GM21381 (cell line): ENCODE measurements around the gene SLC25A17.
"Not testable (repeated sequence)": the region's sequence is repeated elsewhere in the genome, so short reads cannot be mapped to it uniquely, and the experiment has no call there.

Experiments used
- ATAC-seq: cut with Tn5 transposase; IDR thresholded peaks from one replicate; pipeline ENCODE4 v1.9.1; 2021; ENCODE audit warnings: mild to moderate bottlenecking, moderate library complexity; ENCODE audit not compliant: unreplicated experiment

Gene SLC25A17

GRCh38 chr22:40819599-40820140 lies 524 bp upstream of the SLC25A17 start:
- no peak for ATAC-seq

- no peak for ATAC-seq
Observed at GRCh38 chr22:40818192-40818746, 877 bp downstream of the SLC25A17 start.

- ATAC-seq = no peak
Observed at GRCh38 chr22:40817737-40818136, 1.4 kb downstream of the SLC25A17 start.

GRCh38 chr22:40813912-40814315 lies 5.2 kb downstream of the SLC25A17 start:
- ATAC-seq = no peak

- no peak for ATAC-seq
Observed at GRCh38 chr22:40808018-40808841, 10.9 kb downstream of the SLC25A17 start.

GRCh38 chr22:40806711-40807110 lies 12.4 kb downstream of the SLC25A17 start:
- no peak for ATAC-seq

- ATAC-seq = no peak
Observed at GRCh38 chr22:40805699-40806203, 13.4 kb downstream of the SLC25A17 start.

GRCh38 chr22:40805239-40805638 lies 13.9 kb downstream of the SLC25A17 start:
- no peak for ATAC-seq

GRCh38 chr22:40803321-40803720 lies 15.8 kb downstream of the SLC25A17 start:
- ATAC-seq = no peak

GRCh38 chr22:40799008-40799407 lies 20.1 kb downstream of the SLC25A17 start:
- no peak for ATAC-seq

- ATAC-seq = no peak
Observed at GRCh38 chr22:40797427-40797826, 21.7 kb downstream of the SLC25A17 start.

- ATAC-seq = no peak
Observed at GRCh38 chr22:40792451-40792850, 26.7 kb downstream of the SLC25A17 start.

- no peak for ATAC-seq
Observed at GRCh38 chr22:40791241-40791640, 27.9 kb downstream of the SLC25A17 start.

- ATAC-seq = no peak
Observed at GRCh38 chr22:40789131-40789530, 30.0 kb downstream of the SLC25A17 start.

- no peak for ATAC-seq
Observed at GRCh38 chr22:40782521-40782920, 36.6 kb downstream of the SLC25A17 start.

- not testable (repeated sequence) for ATAC-seq
Observed at GRCh38 chr22:40781749-40782148, 37.4 kb downstream of the SLC25A17 start.

GRCh38 chr22:40769761-40770160 lies 49.4 kb downstream of the SLC25A17 start:
- no peak for ATAC-seq

GRCh38 chr22:40768206-40768605 lies 50.9 kb downstream of the SLC25A17 start:
- no peak for ATAC-seq

GRCh38 chr22:40766956-40767355 lies 52.2 kb downstream of the SLC25A17 start:
- no peak for ATAC-seq

- no peak for ATAC-seq
Observed at GRCh38 chr22:40764763-40765441, 54.2 kb downstream of the SLC25A17 start.

GRCh38 chr22:40759294-40759840 lies 59.8 kb downstream of the SLC25A17 start:
- ATAC-seq = no peak
